IPS-11a (cell line): Measurements from ENCODE around the gene ROBO1.
"Not testable (repeated sequence)": the region's sequence is repeated elsewhere in the genome, so short reads cannot be mapped to it uniquely, and the experiment has no call there.

ENCODE experiments used
- H3K4me3 ChIP-seq: one replicate; pipeline ENCODE4 v1.5.1; 2013; ENCODE audit warnings: low read depth, low read length, control low read depth

ROBO1 gene

DNA sequence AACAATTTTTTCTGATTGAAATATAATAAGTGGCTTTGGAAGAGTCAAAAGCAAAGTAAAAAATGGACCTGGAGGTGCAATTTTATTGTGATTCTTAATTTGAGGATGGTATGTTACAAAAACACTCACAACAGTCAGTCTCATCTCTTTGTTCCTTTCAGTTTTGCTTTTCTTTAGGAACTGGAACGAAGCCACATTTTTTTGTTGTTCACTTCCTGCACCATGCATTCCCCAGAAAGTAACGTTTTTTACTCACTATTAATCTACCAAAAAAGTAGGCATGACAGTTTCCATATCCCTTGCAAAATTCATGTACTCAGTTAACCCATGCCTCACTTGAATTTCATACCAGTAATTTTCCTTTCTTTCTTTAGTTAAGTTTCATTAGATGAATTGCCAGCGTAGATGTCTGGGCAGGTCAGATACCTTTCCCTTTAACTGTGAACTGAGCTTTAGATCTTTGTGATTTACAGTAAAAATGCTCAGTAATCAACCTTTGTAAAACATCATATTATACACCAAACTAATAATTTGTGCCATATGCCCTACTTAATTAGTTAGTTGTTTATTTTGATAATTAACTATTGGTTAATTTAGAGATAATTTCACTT is 384.3 kb downstream of the ROBO1 start:
- H3K4me3 ChIP-seq: no peak overlapping the region

DNA sequence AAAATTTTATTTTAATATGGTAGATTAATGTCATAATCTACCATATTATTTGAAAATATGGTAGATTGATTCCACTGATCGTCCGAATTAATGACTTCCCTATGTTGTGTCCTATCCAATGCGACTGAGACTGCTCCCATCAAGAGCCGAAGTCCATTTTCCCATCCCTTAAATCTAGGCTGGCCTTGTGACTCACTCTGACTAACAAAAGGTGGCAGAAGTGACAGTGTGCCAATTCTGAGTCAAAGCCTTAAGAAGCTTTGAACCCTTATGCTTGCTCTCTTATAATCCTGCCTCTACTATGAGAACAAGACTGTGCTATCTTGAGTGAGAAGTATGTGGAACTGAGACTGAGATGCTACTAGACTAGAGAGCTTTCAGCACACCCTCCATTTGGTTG is 387.2 kb downstream of the ROBO1 start:
- H3K4me3 ChIP-seq: no peak overlapping the region

DNA sequence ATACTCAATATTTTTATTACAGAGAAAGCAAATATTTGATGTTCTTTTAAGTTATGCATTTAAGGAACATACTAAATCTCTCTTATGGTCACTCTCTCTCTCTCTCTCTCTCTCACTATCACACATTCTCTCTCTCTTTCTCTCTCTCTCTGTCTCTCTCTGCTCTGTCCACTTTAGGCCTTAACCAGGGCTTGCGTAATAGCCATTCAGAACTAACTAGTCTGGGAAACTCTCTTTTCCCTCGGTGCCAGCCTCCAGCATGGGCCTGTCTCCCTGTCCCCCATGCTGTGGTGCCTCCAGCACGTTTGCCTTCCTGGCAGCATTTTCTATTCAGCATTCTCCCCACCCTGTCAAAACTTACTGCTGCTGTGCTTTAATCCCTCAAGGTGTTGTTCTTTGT is 389.7 kb downstream of the ROBO1 start:
- no peak overlapping the region for H3K4me3 ChIP-seq

DNA sequence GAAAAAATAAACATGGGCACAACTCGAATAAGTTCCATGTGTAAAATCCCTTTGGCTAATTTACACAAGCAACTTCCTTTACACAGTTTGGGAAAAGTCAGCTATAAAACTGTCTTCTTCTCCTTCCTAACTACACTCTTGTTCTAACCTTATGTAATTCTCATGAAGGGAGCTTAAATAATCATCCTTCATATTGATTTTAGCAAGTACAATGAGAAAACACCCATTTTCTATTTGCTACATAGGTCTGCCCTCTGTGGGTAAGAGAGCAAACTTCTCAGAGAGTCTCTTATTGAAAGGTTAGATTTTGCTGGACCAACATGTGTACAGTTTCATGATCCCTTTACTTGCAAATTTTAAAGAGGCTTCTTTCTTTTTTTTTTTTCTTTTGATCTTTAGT is 398.5 kb downstream of the ROBO1 start:
- H3K4me3 ChIP-seq: no peak overlapping the region

DNA sequence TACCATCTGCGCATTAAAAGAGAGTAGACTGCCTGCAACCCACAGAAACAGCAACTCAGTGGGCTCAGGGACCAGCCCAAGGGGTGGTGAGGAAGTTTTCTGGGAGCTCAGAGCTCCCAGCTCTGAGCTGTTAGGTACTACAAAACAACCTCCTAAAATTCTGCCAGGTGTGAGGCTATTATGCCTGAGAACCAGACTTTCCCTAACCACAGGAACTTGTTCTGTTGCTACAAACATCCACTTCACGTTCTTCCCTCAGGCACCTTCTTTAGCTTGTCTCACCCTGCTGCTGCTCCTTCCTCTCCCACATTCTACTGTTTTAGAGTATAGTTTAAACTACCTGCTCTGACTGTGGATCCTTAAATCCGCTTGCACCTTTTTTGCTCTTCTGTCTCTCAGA is 399.4 kb downstream of the ROBO1 start:
- H3K4me3 ChIP-seq: no peak overlapping the region

DNA sequence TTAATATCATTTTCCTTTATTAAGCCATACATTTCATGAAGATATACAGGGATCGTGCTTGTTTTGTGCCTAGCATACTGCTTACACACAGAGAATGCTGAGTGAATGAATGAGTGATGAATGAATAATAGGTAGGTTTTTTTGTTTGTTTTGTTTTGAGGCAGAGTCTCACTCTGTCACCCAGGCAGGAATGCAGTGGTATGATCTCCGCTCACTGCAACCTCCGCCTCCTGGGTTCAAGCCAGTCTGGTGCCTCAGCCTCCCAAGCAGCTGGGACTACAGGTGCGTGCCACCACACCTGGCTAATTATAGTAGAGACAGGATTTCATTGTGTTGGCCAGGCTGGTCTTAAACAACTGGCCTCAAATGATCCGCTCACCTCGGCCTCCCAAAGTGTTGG is 400.0 kb downstream of the ROBO1 start:
- no peak overlapping the region for H3K4me3 ChIP-seq

DNA sequence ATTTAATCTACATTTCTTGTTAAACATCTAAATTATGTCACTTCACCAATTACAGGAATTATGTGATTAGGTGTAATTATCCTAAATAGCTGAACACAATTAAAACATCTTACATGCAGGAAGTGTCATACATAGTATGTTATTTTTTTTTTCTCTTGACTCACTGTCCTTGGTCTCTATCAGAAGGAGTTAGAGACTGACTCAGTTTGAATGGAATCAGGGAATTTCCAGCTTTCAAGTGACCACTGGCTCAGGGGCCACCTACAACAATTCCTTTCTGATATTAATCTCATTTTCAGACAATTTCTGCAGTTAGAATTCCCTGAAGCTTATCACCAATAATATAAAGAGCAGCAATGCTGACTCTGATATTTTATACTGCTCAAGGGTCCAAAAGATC is 400.7 kb downstream of the ROBO1 start:
- H3K4me3 ChIP-seq: no peak overlapping the region

DNA sequence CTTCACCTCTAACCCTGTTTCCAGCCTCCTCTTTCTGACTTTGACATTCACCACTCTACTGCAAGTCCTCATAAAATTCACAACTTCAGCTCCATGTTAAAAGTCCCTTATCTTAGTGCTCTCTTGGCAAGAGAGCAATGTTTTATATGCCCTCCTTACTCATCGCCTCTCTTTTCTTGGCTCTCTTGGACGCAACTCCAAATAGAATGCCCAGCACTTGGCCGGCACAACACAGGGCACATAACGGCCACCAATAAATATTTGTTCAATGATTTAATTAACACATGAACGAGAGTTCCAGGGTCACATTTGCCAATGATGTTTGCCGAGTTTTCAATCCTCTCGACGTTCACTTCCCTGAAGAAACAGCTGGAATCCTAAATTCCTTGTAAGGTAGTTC is 401.4 kb downstream of the ROBO1 start:
- H3K4me3 ChIP-seq: no peak overlapping the region

DNA sequence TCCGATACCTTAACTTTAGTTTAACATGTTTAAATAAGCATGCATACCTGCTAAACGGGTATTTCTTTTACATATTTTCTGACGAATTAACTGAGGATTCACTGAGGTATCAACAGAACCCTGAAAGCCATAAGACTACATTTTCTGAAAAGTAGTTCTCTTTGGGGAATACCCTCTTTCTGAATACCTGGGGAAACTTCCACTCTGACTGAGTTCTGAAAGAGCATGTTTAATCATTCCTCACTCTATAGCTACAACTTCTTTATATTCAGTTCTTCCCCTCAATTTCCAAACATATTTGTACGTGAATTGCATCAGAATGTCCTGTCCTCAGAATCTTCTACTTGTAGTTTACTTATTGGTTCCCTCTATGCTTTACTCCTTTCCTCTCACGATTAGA is 403.0 kb downstream of the ROBO1 start:
- no peak overlapping the region for H3K4me3 ChIP-seq

DNA sequence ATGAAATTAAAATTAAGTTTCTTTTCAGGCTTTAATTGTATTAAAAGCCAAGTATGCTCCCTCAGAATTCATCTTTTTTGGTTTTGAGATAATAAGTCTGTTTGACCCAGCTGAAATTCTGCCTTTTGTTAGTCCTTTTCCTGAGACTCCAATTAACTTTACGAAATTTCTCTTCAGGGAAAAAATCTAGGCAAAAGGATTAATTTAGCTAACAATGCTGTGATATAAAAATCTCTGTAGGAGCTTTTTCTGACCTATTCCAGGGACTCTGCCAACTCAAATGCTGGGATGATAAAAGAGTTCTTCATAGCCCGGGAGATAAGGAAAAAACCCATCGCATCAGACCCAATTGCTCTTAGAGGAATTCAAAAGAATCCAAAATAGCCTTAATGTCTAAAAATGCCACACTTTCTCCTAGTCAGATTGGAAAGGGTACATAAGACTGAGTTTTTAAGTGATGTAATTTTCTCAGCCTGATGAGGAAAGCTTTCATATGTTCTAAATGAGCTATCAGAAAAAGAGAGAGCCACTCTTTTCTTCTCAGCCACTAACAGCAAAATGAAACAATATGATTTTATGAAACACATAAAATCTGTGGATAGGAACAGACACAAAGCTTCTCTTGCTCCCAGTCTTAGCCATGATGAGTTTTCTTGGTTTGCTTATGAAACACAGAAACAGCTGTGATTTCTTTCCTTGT is 405.1 kb downstream of the ROBO1 start:
- H3K4me3 ChIP-seq: no peak overlapping the region

DNA sequence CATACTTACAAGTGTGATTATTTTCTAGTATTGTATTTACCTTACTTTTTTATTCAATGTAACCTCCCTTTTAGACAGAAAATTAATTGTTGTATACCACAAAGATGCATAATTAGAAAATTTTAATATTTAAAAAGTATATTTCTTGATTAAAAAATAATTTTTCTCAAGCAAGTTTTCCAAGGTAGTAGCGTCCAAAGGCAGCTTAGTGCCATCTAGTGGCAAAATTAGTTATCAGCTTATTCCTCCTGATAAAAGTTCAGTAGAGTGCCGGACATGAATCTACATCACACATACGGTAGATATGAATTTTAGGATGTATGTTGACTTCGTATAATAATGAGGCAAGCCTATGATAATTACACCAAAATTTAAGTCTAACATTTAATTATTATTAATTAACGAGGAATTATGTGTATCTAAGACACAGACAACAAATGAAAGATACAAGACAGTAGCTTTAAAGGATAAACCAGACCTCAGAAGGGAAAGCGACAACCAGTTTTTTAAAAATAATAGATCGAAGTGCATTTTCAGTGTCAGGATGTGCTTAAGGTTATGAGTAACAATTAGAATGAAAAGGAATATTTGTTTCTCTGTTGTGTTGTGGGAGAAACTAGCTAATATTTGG is 405.9 kb downstream of the ROBO1 start:
- no peak overlapping the region for H3K4me3 ChIP-seq

DNA sequence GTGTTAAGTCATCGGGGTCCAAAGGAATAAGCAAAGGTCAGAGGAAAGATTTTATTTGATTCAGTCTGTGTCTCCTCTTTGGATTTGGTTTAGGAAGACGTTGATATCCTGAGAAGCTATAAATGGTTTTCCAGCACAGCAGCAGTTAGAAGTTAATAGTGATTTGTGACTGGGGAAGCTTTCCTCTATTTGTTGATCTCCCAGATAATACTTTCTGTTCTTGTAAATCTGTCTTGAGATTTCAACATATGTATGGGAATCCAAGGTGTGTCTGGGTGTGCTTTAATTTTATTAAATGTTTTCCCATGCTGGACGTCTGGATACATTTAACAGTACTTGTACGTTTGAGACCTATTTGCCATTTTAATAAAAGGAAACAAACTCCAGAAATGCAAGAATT is 409.5 kb downstream of the ROBO1 start:
- no peak overlapping the region for H3K4me3 ChIP-seq

DNA sequence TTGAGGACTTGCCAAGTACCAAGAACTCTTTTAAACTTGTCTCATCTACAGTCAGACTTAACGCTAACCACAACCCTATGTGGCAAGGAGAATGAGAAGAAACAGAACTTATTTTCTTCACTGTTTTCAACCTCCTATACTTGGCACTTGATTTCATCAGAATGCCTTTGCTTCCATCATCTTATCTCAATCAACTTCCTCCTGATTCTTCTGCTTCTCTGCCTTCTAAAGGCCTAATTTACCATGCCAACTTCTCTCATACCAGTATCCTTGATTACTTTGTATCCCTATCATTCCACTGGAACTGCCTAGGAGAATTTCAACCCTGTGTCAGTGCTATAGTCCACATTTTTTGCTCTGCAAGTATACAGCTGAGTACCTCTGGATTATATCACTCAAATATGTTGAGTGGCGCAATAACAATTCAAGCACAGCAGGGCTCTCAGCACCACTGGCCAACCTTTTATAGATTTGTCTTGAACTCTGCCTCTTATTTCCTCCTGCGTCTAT is 413.6 kb downstream of the ROBO1 start:
- no peak overlapping the region for H3K4me3 ChIP-seq

DNA sequence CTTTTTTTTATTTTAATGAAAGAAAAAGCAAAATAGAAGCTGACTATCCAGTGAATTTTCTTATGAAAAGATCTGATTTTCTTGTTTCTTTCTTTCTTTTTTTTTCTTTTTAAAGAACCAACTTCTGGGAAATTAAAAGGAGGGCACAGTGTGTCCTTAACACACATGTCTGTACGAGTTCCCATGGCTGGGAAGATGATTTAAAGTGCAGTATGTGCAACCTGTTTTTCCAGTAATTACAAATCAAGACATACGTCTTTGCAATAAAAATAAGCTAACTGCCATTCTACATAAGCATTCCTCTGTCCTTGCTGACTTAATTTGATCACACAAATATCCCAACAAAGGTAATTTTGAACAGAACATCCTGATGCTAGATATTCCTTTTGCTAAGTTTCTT is 416.1 kb downstream of the ROBO1 start:
- H3K4me3 ChIP-seq: no peak overlapping the region

DNA sequence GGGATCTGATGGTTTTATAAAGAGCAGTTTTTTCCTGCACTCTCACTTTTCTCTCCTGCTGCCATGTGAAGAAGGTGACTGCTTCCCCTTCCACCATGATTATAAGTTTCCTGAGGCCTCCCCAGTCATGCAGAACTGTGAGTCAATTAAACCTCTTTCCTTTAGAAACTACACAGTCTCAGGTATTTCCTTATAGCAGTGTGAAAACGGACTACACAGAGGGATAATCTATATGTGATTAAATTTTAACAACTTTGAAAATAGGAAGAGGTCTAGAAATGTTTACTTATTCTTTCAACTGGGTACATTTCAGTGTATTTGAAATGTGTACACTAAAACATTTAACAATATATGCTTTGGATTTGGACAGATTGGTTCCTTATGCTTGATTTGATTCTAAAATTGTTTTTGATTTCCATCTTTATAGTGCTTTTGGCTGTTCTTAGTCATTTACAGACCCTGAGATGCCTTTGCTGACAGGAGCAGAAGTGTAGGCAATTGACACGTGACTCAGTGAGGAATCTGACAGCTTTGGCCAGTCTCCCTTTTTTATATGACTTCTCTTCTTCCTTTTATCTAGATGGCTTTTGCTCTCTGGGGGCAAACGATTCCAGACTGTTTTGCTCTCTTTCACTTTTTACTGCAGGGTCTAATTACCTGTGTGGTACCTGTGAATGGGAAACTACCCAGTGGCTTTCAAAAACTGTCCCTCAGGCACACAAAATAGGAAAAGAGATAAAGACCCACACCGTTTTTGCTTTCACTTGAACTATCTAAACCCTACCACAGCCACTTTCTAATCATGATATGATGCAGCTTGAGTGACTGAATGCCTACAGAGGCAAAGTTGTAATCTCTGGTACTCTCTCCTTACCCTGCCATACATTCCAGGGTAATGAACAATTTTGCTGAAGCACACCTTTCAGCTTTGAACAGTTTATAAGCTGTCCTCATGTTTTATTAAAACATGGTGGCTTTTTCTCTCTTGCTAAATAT is 422.6 kb downstream of the ROBO1 start:
- no peak overlapping the region for H3K4me3 ChIP-seq

DNA sequence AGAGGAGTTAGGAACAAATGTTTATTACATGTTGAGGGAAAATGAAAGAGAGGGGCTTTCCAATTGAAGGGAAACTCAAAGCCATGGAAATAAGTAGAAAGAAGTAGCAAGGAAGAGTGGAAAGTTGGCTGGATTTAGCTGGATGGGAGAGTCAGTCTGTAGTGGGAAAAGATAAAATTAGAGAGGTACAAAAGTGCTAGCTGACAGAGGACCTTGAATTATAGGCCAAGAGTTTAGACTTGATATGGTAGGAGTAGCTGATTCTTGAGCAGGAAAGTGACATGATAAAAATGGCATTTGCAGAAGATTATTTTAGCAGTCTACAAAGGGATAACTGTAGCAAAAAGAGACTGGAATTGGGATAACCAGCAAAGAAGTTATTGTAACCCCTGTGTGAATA is 425.8 kb downstream of the ROBO1 start:
- H3K4me3 ChIP-seq: no peak overlapping the region

DNA sequence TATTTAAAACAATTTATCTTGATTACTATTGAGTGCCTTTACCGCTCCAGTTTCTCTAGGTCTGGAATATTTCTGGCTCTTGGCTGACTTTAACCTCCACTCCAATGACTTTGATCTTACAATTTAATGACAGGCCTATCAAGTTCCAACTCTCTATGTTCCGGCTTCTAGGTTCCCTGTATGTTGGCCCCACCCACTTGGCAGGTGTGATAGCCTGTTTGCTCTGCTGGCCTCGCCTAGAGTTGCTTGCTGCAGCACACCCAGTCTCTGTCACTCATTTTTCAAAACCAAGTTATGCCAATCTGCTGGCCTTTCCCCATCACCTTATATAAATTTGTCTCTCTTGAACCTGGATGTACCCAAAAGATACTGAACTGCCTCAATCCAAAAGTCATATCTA is 428.0 kb downstream of the ROBO1 start:
- no peak overlapping the region for H3K4me3 ChIP-seq

DNA sequence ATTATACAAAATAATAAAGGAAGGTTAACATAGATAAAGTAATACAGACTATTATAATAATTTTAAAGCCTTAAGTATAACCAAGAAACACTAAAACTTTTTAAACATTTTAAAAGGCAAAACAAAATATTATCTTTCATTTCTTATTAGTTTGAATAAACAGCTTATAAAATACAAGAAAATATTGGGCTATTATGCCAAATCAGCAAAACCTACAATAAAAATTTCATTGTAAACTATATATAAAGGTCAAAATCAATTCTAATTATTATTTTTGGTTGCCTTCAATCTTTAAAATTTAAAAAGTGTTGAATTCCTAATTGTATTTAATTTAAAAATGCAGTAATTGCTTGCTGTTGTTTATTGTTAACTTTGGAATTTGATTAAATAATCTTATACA is 430.0 kb downstream of the ROBO1 start:
- H3K4me3 ChIP-seq: no peak overlapping the region

DNA sequence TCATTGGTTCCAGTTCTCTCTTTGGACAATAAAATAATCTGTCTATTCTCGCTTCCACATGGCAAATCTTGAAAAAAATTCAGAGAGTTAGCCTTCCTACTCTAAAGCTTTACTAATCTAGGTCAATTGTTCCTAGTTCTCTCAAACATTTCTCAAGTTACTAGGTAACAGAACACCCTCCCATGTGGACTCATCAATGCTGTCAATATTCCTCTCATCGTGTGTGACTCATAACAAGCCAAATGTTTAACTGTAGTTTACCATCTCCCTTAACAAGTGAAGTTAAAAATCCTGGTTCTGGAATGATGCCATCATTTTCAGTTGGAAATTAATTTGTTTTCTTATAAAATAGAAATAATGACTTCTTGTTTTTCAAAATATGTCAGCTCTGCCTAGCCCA is 438.6 kb downstream of the ROBO1 start:
- H3K4me3 ChIP-seq: no peak overlapping the region

DNA sequence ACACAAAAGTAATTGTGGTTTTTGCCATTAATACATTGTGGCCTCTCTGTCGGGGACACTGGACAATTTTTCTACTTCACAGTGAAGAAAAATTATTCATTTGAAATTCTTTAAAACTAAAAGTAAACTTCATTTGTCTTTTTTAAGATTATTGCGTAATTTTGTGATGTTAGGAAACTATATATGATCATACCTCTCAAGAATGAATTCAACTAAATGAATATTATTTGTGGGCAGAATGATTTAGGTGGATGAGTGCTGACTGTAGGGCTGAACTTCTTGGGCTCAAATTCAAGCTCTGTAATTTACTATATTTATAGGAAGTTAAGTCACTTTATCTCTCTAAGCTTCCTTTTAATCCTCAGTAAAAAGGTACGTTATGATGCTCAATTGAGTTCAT is 441.2 kb downstream of the ROBO1 start:
- H3K4me3 ChIP-seq: no peak overlapping the region

DNA sequence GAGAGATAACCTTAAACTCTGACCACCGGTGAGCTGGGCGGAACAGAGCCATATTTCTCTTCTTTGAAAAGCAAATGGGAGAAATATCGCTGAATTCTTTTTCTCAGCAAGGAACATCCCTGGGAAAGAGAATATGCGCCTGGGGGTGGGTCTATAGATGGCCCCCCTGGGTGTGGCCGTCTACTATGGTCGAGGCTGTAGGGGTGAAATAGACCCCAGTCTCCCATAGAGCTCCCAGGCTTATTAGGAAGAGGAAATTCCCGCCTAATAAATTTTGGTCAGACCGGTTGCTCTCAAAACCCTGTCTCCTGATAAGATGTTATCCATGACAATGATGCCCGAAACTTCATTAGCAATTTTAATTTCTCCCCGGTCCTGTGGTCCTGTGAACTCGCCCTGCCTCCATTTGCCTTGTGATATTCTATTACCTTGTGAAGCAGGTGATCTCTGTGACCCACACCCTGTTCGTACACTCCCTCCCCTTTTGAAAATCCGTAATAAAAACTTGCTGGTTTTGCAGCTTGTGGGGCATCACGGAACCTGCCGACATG is 441.9 kb downstream of the ROBO1 start:
- not testable (repeated sequence) for H3K4me3 ChIP-seq
